Breast epithelium (tissue), 3 donors: ENCODE measurements around the gene H2BW1.

ENCODE experiments used
- CTCF ChIP-seq, 3 donors: fragments of 450-650 bp; IDR thresholded peaks; one replicate each; pipeline ENCODE4 v1.5.1; 2016 to 2017; ENCODE audit warnings: antibody characterized with exemption in 3 of 3, mild to moderate bottlenecking in 3 of 3, moderate library complexity in 3 of 3
- POLR2A ChIP-seq: fragments of 450-650 bp; IDR thresholded peaks from one replicate; pipeline ENCODE4 v1.6.1; 2016; ENCODE audit warnings: antibody characterized with exemption, mild to moderate bottlenecking, moderate library complexity

- TF ChIP-seq POLR2A (no peak), CTCF (IDR thresholded peaks at IDR 0.05) (no peak)
Measured at GRCh38 chrX:104013606-104014005, at the start of gene H2BW1.
